Keratinocyte (primary cell): Measurements from ENCODE around the gene IQGAP3. TPM values are rescaled to one million over a fixed set of nuclear protein-coding genes. Genes with fewer than 3 reads are reported as not detected.

Experiments
- DNase-seq: peaks from one replicate; pipeline ENCODE4 v3.0.0-alpha.2; 2011; ENCODE audit warnings: low read depth, missing footprints, low spot score
- FAIRE-seq: peaks from 2 replicates; lab custom pipeline; 2011; peaks lifted over from hg19 to GRCh38; lab: Jason Lieb, UNC
- H2AFZ ChIP-seq: 2 replicates; pipeline ENCODE4 v1.6.0; 2012; ENCODE audit warnings: low read length, control low read depth, inconsistent platforms; ENCODE audit not compliant: control insufficient read depth
- H3K27ac ChIP-seq: 2 replicates; pipeline ENCODE4 v1.5.1; 2011; ENCODE audit warnings: low read length; ENCODE audit not compliant: control insufficient read depth, insufficient read depth
- H3K27me3 ChIP-seq: 3 replicates; pipeline ENCODE4 v1.6.0; 2011; ENCODE audit warnings: low read length; ENCODE audit not compliant: control insufficient read depth, insufficient read depth; ENCODE audit errors: extremely low read depth
- H3K36me3 ChIP-seq, 2 experiments: 2 replicates in 1 of 2; 3 replicates in 1 of 2; pipeline ENCODE4 v1.5.1; 2011; ENCODE audit warnings: low read length in 2 of 2, mild to moderate bottlenecking in 1 of 2; ENCODE audit not compliant: control insufficient read depth in 2 of 2, insufficient read depth in 2 of 2; ENCODE audit errors: extremely low read depth in 1 of 2
- H3K4me1 ChIP-seq: 3 replicates; pipeline ENCODE4 v1.5.1; 2011; ENCODE audit warnings: low read length; ENCODE audit not compliant: control insufficient read depth, insufficient read depth; ENCODE audit errors: extremely low read depth
- H3K4me2 ChIP-seq: 3 replicates; pipeline ENCODE4 v1.6.0; 2011; ENCODE audit warnings: low read depth, low read length; ENCODE audit not compliant: control insufficient read depth, insufficient read depth; ENCODE audit errors: extremely low read depth
- H3K4me3 ChIP-seq, 3 experiments: fragments of 200-600 bp in 1 of 3; sonication (generic) in 1 of 3; 2 replicates in 2 of 3; 3 replicates in 1 of 3; pipeline ENCODE4 v1.5.1; 2011 to 2016; ENCODE audit warnings: low read length in 3 of 3, mild to moderate bottlenecking in 3 of 3, control low read depth in 2 of 3, inconsistent platforms in 1 of 3, low read depth in 1 of 3, mixed read lengths in 1 of 3, mixed run types in 1 of 3, moderate library complexity in 1 of 3; ENCODE audit not compliant: control insufficient read depth in 2 of 3, insufficient read depth in 2 of 3; ENCODE audit errors: extremely low read depth in 1 of 3
- H3K79me2 ChIP-seq: 2 replicates; pipeline ENCODE4 v1.6.0; 2012; ENCODE audit warnings: low read length; ENCODE audit not compliant: control insufficient read depth, insufficient read depth
- H3K9ac ChIP-seq: 3 replicates; pipeline ENCODE4 v1.6.0; 2011; ENCODE audit warnings: low read length; ENCODE audit not compliant: control insufficient read depth, insufficient read depth; ENCODE audit errors: extremely low read depth
- H3K9me1 ChIP-seq: 3 replicates; pipeline ENCODE4 v1.6.0; 2011; ENCODE audit warnings: low read length; ENCODE audit not compliant: control insufficient read depth, insufficient read depth; ENCODE audit errors: extremely low read depth
- H3K9me3 ChIP-seq: 2 replicates; pipeline ENCODE4 v1.5.1; 2012; ENCODE audit warnings: low read depth, low read length; ENCODE audit not compliant: control insufficient read depth
- H4K20me1 ChIP-seq: 3 replicates; pipeline ENCODE4 v1.6.0; 2011; ENCODE audit warnings: low read length; ENCODE audit not compliant: control insufficient read depth, insufficient read depth; ENCODE audit errors: extremely low read depth
- EZH2 ChIP-seq: IDR thresholded peaks from one replicate; pipeline ENCODE4 v1.6.1; 2012; ENCODE audit warnings: inconsistent platforms, mild to moderate bottlenecking, low read length, moderate library complexity
- dilution Hi-C: fragments of 300-500 bp; cut with MboI; formaldehyde crosslinking; loops from one replicate; pipeline ENCODE4 v1.7.0; 2020; ENCODE audit warnings: low sequenced_read_pairs; ENCODE audit not compliant: extremely low pct_ligation_motif_present
- polyA plus RNA-seq, 5 experiments: library from polyadenylated mRNA; depleted of rRNA in 3 of 5; stranded (reverse) in 3 of 5; stranded (forward) in 1 of 5; unstranded in 1 of 5; fragments of >200 nt; gene quantifications; 1 replicate in 1 of 5; 2 replicates in 3 of 5; 3 replicates in 1 of 5; pipeline versions ENCODE4 v1.2.1 to v1.2.3, GENCODE V29; 2011 to 2012; ENCODE audit warnings: missing spikeins in 2 of 5, low read depth in 1 of 5, low replicate concordance in 1 of 5
- TF ChIP-seq, protein P1 (sequence below), 3 experiments: IDR thresholded peaks in 1 of 3; conservative IDR thresholded peaks in 1 of 3; optimal IDR thresholded peaks in 1 of 3; 2 replicates in 2 of 3; 3 replicates in 1 of 3; pipeline versions ENCODE3 to v1.5.1; 2011; ENCODE audit warnings: low read length in 3 of 3, mild to moderate bottlenecking in 3 of 3, moderate library complexity in 2 of 3, control low read depth in 1 of 3, inconsistent platforms in 1 of 3; ENCODE audit not compliant: insufficient read depth in 2 of 3; ENCODE audit errors: extremely low read depth in 1 of 3

IQGAP3 gene
- polyA plus RNA-seq, 1 donor (not counting 4 experiments of a cell fraction or from before 2014, with no cell fraction given), result 5.3 TPM

- Histone ChIP-seq H4K20me1 (peaks cover 7% of the 10 kb centered on the region), H3K4me1 (peaks cover 17% of the 10 kb centered on the region), H2AFZ (no peak overlapping the region), H3K9ac (no peak overlapping the region), H3K79me2 (peaks cover 13% of the 10 kb centered on the region), H3K36me3 (peaks cover 63 to 65% of the 10 kb centered on the region in 2 experiments), H3K4me2 (no peak overlapping the region), H3K27me3 (no peaks in the 10 kb centered on the region), H3K9me3 (no peaks in the 10 kb centered on the region), H3K27ac (no peak overlapping the region), H3K4me3 (no peak overlapping the region), H3K9me1 (peaks cover 5% of the 10 kb centered on the region)
- dilution Hi-C loops, result no loop called here
- no peak for TF ChIP-seq EZH2
- TF ChIP-seq, protein P1, sequence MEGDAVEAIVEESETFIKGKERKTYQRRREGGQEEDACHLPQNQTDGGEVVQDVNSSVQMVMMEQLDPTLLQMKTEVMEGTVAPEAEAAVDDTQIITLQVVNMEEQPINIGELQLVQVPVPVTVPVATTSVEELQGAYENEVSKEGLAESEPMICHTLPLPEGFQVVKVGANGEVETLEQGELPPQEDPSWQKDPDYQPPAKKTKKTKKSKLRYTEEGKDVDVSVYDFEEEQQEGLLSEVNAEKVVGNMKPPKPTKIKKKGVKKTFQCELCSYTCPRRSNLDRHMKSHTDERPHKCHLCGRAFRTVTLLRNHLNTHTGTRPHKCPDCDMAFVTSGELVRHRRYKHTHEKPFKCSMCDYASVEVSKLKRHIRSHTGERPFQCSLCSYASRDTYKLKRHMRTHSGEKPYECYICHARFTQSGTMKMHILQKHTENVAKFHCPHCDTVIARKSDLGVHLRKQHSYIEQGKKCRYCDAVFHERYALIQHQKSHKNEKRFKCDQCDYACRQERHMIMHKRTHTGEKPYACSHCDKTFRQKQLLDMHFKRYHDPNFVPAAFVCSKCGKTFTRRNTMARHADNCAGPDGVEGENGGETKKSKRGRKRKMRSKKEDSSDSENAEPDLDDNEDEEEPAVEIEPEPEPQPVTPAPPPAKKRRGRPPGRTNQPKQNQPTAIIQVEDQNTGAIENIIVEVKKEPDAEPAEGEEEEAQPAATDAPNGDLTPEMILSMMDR (optimal IDR thresholded peaks at IDR 0.05 in 1 of 3, IDR thresholded peaks at IDR 0.05 in 1 of 3, conservative IDR thresholded peaks at IDR 0.05 in 1 of 3; ENCODE audit: extremely low read depth in 1 of 3, insufficient read depth in 2 of 3, low read length in 3 of 3), result peak; percentile 13 to 40 (median 29)
- FAIRE-seq (no peak), DNase-seq (no peak)
Observed at GRCh38 chr1:156480016-156480370, 92.4 kb downstream of the IQGAP3 start.

DNA sequence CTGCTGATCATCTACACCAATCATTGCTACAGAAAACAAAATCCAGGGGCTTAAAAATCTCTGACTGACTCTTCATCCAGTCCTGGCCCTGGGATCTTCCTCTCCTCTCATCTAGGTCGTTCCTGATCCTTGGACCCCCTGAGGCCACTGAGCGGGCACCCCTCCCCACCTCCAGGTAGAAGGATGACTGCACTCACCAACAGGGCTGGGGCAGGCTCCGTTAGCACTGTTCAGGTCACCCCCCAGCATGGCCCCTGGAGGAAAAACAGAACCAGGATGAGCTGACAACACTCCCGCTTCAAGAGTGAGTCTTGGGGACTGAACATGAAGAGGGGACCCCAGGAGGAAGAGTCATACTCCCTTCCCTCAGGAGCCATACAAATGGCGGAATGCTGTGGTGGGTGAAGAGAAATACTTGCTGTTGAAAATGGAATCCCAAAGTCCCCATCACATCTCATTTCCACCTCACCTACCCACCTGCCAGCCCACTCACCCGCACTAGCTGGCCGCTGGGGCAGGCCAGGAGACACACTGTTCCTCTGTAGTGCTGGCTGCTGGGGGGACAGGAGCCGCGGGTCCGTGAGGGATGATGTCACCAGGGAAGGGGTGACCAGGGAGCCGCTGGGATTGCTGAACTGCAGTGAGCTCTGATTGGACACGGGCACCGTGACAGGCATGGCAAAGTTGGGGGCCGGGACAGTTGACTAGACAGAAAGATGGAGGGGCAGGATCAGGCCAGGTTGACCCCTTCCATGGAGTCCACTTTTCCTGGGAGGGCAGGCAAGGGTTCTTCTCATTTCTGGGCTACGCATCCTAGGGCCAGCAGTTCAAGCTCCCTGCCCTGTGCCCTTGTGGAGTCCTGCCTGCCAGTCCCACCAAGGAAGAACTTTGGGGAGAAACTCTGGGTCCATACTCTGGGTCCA, 93.0 kb downstream of the IQGAP3 start:
- no peak overlapping the region for H3K9ac ChIP-seq
- H3K9me1 ChIP-seq, result peaks cover 5% of the 10 kb centered on the region
- H4K20me1 ChIP-seq, result peaks cover 2% of the 10 kb centered on the region
- H3K36me3 ChIP-seq, result peaks cover 65 to 66% of the 10 kb centered on the region in 2 experiments
- no peaks in the 10 kb centered on the region for H3K9me3 ChIP-seq
- H3K27ac ChIP-seq, result no peak overlapping the region
- TF ChIP-seq EZH2, result no peak
- TF ChIP-seq, protein P1 (optimal IDR thresholded peaks at IDR 0.05 in 1 of 3, IDR thresholded peaks at IDR 0.05 in 1 of 3, conservative IDR thresholded peaks at IDR 0.05 in 1 of 3; ENCODE audit: extremely low read depth in 1 of 3, insufficient read depth in 2 of 3, low read length in 3 of 3), result no peak
- H3K79me2 ChIP-seq, result peaks cover 7% of the 10 kb centered on the region
- dilution Hi-C loops, result no loop called here
- H3K4me1 ChIP-seq, result peaks cover 17% of the 10 kb centered on the region
- no peaks in the 10 kb centered on the region for H3K27me3 ChIP-seq
- H2AFZ ChIP-seq, result no peak overlapping the region
- no peak overlapping the region for H3K4me2 ChIP-seq
- DNase-seq, result no peak
- no peak overlapping the region for H3K4me3 ChIP-seq
- no peak for FAIRE-seq
